GM18951 (cell line): ENCODE measurements around the gene TRMT44.
"Not testable (repeated sequence)": the region's sequence is repeated elsewhere in the genome, so short reads cannot be mapped to it uniquely, and the experiment has no call there.

Experiments used
- POLR2A ChIP-seq: IDR thresholded peaks from 4 replicates; pipeline ENCODE4 v1.6.1; 2011; ENCODE audit warnings: mild to moderate bottlenecking; ENCODE audit not compliant: insufficient read length, insufficient read depth; ENCODE audit errors: extremely low read depth
- in situ Hi-C: fragments of 300-500 bp; cut with MboI; formaldehyde crosslinking; loops from one replicate; pipeline ENCODE4 v1.12.0; 2022; ENCODE audit warnings: low sequenced_read_pairs, mixed read lengths, inconsistent platforms; ENCODE audit not compliant: unreplicated experiment

The TRMT44 gene

GRCh38 chr4:8401665-8402064, 38.9 kb upstream of the TRMT44 start:
- TF ChIP-seq POLR2A, result no peak
- in situ Hi-C loops, result loop anchor here (5.0 kb wide), 1 partner anchor 159 kb away; no protein-coding TSS in a partner anchor

GRCh38 chr4:8402181-8402597, 38.4 kb upstream of the TRMT44 start:
- in situ Hi-C loops, result loop anchor here (5.0 kb wide), 1 partner anchor 160 kb away; no protein-coding TSS in a partner anchor
- TF ChIP-seq POLR2A, result no peak

- TF ChIP-seq POLR2A, result no peak
- in situ Hi-C loops, result loop anchor here (5.0 kb wide), 1 partner anchor 160 kb away; no protein-coding TSS in a partner anchor
Measured at GRCh38 chr4:8402640-8403039, 37.9 kb upstream of the TRMT44 start.

GRCh38 chr4:8403173-8403753, 37.3 kb upstream of the TRMT44 start:
- in situ Hi-C loops, result loop anchor here (5.0 kb wide), 1 partner anchor 161 kb away; no protein-coding TSS in a partner anchor
- no peak for TF ChIP-seq POLR2A

- no peak for TF ChIP-seq POLR2A
- in situ Hi-C loops, result loop anchor here (5.0 kb wide), 1 partner anchor 162 kb away; no protein-coding TSS in a partner anchor
Measured at GRCh38 chr4:8403976-8404375, 36.6 kb upstream of the TRMT44 start.

GRCh38 chr4:8404791-8405515, 35.6 kb upstream of the TRMT44 start:
- in situ Hi-C loops, result loop anchor here (5.0 kb wide), 1 partner anchor 163 kb away; no protein-coding TSS in a partner anchor
- no peak for TF ChIP-seq POLR2A

GRCh38 chr4:8405516-8405875, 35.1 kb upstream of the TRMT44 start:
- TF ChIP-seq POLR2A, result no peak
- in situ Hi-C loops, result no loop called here

GRCh38 chr4:8406887-8407286, 33.7 kb upstream of the TRMT44 start:
- in situ Hi-C loops, result not testable (repeated sequence)

GRCh38 chr4:8407316-8407715, 33.3 kb upstream of the TRMT44 start:
- no peak for TF ChIP-seq POLR2A
- in situ Hi-C loops, result no loop called here

GRCh38 chr4:8407756-8408155, 32.8 kb upstream of the TRMT44 start:
- TF ChIP-seq POLR2A, result no peak
- in situ Hi-C loops, result no loop called here

- TF ChIP-seq POLR2A, result no peak
- in situ Hi-C loops, result no loop called here
Measured at GRCh38 chr4:8409264-8410065, 31.1 kb upstream of the TRMT44 start.

GRCh38 chr4:8410066-8410625, 30.4 kb upstream of the TRMT44 start:
- in situ Hi-C loops, result no loop called here
- TF ChIP-seq POLR2A, result no peak

GRCh38 chr4:8410641-8411271, 29.8 kb upstream of the TRMT44 start:
- TF ChIP-seq POLR2A, result no peak
- in situ Hi-C loops, result no loop called here
